ENCODE data around the gene CD180.

Gene CD180

DNA sequence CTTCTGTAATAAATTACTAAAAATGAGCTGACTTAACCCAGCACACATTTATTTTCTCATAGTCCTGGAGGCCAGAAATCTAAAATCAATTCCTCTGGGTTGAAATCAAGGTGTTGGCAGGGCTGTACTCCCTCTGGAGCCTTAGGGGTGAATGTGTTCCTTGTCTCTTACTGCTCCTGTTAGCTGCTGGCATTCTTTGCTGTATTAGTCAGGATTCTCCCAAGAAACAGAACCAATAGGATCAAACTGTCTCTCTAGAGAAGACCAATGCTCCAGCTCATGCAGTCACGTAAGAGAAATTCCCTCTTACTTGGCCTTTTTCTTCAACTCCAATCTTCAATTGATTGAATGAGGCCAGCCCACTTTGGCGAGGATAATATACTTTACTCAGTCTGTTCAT is 15.3 kb upstream of the CD180 start:
- DNase-seq (ENCODE audit: low read depth), result no peak

DNA sequence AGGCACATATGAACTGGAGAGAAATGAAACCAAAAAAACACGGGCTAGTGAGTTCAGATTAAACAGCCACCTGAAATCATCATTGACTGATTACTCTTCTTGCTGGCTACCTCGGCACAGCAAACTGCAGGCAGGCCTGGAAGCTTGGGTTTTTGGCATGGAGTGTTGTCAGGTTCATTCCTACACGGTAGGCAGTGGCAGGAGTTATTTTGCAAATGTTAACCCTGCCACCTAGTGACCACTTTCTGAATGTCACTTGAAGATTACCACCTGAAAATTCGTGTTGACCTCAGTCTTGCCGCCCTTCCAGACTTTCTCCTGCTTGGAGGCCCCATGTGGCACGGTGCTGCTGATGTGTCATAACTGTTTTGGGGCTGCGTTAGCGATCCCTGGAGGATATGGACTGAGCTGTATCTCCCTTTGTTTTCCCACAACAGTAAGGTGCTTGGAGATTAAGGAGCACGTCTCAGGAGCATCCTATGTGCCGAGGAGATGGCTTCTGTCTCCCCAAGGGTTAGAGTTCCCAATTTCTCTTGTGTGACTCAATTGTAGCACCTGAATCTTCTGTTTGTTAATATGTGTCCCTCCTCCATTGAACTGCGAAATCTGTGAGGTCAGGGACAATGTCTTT is 12.7 kb upstream of the CD180 start:
- no peak for DNase-seq (ENCODE audit: low read depth)

DNA sequence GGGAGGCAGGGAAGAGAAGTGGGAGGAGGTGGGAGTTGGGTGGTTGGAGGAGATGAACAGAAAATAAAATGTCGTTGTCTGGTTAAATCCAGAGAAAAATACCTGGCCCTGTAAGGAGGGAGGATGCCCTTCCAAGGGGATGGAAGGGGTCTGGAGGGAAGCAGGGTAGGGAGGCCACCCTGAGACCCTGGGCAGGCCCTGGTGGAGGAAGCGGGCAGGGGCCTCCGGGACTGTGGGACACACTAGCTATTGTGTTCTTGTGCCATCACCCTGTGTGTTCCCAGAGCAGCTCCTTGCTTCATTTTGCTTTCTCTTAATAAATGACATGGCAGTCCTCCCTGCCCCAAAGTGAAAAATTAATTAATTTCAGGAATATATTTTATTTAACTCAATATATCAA is 11.8 kb upstream of the CD180 start:
- no peak for DNase-seq (ENCODE audit: low read depth)

DNA sequence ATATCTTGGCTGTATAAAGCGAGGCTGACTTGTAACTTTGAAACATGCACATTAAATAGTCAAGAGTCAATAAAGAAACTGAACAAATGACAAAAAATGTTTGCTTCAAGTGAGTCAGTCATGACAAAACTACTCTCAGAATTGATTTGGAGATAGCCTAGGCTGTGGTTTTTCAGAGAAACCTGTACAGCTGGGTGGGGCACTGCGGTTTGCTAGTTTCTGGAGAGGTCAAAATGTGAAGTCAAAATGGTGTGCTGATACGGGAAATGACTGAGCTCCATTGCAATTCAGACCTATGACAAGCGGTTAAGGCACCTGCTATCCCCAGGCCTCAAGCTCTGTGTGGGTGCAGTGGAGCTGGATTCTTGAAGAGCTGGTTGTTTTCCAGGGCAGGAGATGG is 10.3 kb upstream of the CD180 start:
- peak; percentile 39 for DNase-seq (ENCODE audit: low read depth)

DNA sequence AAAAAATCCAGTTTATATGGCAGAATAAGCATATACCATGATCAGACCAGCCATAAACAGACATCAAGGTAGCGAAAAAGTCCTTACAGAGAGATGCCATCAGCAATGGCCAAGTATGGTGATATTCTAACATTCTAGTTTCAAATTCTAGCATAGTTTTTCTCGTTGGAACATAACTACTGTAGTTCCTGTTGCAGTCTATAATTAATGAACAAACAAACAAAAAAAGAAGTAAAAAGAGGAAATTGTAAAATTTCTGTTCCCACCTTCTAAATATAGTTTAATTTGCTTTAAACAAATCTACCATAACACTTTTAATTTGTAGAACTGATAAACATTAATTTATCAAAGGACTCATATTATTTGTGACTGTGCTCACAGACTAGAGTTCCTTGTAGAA is 9.9 kb upstream of the CD180 start:
- no peak for DNase-seq (ENCODE audit: low read depth)

DNA sequence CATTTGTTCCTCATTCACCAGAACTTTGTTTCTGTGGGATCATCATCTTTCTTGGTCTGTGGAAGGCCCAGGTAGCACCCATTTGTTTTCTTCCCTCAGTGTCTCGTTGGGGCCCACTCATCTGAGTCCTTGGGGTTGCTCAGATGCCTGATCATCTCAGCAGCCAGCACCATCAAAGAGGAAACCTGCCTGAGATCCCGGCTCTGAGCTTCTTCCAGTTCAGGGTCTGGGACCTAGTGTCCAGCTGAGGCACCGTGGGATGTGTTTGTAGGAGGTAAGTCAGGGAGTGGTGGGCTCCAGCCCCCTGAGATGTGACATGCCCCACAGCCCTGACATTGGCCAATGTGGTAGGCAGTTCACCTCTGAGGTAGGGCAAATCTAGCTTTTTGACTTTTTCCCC is 9.4 kb upstream of the CD180 start:
- no peak for DNase-seq (ENCODE audit: low read depth)

DNA sequence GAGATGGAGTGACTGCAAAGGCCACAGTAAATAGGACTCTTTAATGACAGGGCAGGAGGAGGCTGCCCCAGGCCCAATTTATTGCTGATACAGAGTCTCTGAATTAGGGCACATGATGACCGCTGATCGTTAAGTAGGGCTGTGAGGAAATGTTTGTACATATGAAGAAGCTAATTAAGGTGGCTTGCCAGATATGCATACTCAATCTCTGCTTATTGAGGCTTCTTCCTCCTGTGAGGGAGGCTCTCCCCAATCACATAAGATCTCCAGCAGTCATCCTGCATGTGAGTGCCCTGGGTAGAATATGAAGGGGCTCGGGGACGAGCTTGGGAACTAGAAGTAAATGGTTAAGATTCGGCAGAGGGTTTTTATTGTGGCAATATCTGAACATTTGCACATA is 8.2 kb upstream of the CD180 start:
- no peak for DNase-seq (ENCODE audit: low read depth)

DNA sequence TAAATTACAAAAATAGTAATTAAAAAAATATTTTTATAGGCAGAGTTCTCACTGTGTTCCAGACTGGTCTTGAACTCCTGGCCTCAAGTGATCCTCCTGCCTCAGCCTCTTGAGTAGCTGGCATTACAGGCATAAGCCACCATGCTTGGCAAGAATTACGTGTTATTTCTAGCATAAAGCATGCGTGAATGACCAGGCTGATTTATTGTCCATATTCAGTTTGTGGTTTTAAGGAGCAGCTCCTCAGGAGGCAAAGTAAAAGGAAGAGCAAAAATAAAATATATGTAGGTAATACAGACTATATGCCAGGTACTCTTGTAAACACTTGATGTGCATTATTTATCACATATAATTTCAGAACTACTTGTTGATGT is 7.1 kb upstream of the CD180 start:
- no peak for DNase-seq (ENCODE audit: low read depth)

DNA sequence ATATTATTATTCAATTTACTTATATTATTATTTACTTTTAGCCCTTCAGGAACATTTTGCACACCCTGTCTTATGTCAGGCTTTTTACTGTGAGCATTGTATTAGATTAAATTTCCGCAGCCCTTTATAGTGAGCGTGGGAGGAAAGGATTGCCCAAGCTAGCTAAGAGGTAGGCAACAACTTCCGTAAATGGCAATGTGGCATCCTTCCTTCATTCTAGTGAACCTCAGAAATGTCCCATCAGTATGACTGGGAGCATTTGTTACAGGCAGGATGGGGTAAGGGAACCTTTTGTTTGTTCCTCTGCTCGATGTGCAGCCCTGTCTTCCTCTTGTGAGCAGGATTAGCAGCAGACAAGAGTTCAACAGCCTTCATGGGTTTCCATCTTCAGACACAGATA is 6.2 kb upstream of the CD180 start:
- no peak for DNase-seq (ENCODE audit: low read depth)

DNA sequence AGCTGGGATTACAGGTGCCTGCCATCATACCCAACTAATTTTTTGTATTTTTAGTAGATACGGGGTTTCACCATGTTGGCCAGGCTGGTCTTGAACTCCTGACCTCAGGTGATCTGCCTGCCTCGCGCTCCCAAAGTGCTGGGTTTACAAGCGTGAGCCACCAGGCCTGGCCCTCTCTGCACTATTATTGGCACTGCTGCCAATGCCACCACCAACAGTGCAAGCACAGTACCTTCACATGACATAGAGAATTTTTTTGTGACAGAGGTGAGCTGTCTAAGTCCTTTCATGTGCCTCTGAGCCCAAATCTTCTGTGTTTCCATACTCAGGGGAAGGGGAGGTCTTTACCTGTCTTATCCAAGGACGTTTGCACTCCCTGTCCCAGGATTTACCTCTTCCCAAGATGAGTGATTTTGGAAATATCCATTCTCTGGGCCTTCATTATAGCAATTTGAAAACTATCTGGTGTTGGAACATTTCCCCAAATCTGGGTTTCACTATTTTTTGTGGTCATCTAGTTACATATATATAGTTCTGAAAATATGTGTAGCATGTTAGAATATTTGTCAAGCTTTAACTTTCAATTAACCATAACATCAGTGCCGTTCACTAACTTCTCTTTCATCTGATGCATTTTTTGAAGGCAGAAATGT is 5.4 kb upstream of the CD180 start:
- DNase-seq (ENCODE audit: low read depth), result no peak

DNA sequence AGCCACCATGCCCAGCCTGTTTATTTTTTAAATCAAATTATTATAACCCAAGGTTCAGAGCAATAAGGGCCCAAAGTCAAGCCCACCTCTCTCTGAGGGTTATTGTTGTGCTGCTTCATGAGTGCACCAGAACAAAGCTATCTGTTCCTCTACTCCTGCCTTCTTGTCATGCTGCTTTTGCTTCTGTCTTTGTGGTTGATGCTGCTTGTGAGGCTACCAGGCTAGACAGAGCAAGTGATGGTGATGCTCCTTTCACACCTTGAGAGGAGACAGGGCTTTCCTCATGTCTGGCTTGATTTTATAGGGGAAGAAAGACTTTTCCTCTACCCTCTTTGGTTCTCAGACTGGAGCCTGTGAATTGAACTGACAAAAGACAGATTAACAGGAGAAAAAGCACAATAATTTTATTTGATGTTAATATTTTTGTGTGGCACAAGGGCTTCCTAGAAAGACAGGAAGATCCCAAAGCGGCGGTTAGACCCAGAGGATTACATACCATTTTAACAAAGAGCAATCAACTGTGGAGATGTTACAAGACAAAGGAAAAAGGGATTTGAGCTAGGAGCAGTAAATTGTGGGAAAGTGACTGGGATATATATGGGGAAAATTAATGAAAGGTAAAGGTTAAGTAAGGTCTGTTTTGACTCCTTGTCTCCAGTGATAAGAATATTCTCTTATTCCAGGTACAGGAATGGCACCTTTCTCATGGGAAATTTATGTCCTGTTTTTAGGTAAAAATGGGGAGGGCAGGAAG is 4.4 kb upstream of the CD180 start:
- no peak for DNase-seq (ENCODE audit: low read depth)

DNA sequence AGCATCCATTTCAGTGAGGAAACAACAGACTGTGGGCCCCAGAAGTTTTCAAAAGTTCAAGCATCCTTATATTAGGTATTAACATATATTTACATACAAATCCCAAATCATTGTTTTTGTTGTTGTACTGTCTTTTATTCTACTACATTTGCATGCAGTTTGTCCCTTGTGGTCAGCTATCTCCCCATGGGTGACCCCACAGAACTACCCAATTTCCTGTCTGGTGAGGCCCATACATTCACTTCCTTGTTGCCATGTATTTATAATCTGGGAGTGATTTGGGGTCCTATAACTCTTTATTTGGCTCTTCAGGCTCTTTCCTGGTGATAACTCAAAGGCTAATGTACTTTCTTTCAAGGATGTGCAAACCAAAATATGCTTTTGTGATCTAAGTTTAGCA is 3.3 kb upstream of the CD180 start:
- no peak for DNase-seq (ENCODE audit: low read depth)

DNA sequence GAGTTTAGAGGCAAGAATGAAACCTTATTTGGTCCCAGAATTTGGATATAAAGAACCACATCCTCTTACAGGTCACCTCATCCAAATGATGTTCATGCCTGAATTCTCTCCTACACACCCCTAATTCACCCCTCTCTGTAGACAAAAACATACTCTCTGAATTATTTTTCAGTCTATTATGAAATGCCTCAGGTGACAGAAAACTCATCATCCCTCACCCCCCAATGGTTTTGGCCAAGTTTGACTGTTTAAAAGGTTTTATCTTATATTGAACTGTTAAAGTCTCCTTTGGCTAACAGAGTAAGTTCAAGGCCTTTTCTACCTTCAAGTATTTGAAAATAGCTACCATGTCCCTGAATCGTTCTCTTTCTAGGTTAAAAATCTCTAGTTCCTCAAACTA is 2.3 kb upstream of the CD180 start:
- no peak for DNase-seq (ENCODE audit: low read depth)

DNA sequence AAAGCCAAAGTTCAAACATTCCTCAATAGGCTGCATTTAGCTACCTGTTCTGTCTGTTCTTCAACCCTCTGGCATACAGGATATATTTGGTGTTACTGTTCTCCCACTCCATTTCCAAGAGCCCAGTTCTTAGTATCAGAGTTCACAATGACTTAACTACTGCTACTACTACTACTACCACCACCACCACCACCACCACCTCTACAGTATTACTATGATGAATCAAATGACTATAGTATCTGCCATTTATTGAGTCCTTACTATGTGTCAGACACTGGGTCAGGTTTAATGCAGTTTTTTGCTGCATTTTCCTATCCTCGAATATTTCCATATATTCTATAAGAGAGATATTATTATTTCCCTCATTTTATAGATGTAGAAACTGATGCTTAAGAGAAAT is 937 bp upstream of the CD180 start:
- DNase-seq (ENCODE audit: low read depth), result no peak

DNA sequence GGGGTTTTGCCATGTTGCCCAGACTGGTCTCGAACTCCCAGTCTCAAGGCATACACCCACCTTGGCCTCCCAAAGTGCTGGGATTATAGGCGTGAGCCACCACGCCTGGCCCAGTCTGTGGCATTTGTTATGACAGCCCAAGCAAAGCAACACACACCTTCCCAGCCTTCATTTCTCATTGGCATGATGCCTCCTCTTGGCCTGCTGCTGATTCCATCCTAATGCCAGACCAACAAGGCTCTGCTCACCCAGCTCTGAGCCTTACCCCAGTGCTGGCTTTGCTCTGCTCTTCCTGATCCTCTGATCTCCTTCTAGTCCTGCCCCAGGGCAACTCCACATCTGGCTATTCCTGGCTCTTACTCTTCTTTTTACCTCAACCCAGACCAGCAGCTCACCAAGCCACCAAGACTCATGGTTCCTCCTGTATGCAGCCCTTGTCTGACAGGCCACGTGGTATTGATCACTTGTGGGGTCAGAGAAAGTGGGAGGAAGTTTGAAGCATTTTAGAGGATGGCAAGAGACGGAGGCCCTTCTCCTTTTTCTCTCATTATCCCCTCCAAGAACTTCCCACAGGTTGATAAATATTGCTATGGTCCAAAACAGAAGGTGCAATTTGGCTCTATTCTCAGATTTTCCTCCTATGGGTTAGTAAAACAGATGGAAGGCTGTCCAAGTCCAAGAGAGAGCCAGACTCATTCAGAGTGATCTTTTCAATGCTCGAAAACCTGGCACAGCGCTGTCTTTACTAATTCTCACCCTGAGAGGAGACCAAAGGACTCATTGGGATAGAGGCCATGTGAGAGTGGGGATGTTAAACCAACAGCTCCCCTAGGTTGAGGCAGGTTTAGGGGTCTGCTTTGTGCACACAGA is 958 bp downstream of the CD180 start:
- DNase-seq (ENCODE audit: low read depth), result no peak

DNA sequence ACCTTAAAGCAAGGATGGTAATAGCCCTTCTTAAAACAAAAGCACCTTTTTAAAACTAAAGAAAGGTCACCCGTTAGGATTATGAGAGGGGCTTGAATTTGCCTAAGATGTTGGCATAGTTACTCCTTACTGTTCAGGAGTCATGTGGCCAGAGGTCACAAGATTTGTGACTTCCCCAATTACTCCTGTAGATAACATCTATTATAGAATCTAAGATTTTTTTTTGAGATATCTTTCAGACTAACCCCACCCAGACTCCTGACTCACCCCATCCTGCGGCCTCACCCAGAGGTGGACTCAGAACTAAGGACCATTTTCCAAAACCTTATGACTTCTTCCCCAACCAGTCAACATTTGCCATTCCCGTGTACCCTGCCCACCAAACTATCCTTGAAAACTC is 2.4 kb downstream of the CD180 start:
- no peak for DNase-seq (ENCODE audit: low read depth)

DNA sequence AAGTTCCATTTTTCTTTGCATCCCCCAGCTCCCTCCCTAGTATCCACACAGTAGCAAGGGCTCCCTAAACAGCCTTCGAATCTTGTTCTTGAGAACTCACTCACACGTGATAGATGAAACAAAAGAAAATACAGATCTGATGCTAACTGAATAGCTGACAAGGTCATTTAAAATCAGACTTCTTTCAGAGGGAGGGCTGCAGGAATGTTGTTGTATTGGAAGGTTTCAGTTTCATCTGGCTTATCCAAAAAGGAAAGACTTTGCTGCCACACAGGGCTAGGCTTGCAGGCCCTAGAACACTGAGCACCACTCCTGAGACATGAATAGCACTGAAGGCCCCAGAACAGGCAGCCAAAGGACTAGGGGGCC is 3.2 kb downstream of the CD180 start:
- no peak for DNase-seq (ENCODE audit: low read depth)

DNA sequence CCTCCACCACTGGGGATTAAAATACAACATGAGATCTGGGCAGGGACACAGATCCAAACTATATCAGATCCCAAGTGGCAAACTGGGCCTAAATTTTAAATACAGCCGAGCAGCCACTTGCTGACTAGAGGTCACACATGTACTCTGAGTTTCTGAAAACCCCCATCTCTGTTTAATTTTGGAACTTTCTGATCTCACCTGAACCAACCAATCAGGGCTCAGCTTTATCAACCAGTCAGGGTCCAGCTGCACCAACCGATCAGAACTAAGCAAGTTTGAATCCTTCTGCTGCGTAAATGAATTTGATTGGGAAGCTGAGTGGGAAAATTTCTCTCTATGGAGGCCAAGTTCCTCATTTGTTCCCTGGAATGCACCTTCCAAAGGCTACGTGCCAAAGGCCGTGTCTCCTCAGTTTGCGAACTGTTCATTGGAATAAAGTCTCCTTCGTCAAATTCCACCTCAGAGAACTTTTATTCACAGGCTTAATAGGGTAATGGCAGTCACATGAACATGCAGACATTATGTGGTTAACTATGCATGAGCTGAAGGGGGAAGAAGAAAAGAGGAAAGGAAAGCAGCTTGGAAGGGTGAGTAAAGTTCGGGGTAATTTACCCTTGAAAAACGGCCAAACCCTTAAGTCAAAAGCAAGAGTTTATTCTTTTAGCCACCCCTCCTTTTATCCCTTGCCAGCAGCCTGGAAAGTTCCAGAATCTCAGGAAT is 3.7 kb downstream of the CD180 start:
- DNase-seq (ENCODE audit: low read depth), result no peak

DNA sequence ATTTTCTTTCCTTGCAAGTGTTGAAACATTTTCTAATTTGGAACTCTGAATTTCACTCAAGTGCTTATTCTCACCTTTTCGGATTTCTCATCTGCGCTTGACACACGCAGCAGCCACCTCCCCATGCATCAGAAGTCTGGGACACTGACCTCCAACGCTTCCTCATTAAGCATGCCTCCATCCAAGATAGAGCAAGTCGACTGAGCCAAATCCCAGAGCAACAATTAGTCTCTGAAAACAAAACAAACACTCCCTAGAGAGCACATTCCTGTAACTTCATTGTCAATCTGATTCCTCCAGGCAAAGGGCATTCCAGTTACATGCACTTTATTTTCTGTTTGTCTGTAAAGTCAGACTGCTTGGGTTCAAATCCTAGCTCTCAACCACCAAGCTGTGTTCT is 5.7 kb downstream of the CD180 start:
- no peak for DNase-seq (ENCODE audit: low read depth)

DNA sequence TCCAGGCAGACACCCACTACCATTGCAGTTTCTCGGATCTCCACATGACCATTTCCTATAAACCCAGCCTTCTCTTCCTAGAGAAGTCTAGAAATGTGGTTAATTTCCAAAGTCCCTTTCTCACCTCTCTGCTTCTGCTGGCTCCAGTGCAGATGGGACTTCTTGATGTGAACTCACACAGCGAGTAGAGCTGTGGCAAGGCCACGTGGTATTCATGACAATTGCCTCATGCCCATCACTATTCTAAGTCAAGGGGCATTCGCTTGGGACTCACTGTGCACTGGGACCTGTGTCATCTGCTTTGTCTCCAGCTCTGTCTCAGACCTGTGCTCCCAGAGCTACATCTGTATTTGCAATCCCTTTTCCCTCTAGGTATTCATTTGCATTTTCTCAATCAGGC is 6.2 kb downstream of the CD180 start:
- no peak for DNase-seq (ENCODE audit: low read depth)

DNA sequence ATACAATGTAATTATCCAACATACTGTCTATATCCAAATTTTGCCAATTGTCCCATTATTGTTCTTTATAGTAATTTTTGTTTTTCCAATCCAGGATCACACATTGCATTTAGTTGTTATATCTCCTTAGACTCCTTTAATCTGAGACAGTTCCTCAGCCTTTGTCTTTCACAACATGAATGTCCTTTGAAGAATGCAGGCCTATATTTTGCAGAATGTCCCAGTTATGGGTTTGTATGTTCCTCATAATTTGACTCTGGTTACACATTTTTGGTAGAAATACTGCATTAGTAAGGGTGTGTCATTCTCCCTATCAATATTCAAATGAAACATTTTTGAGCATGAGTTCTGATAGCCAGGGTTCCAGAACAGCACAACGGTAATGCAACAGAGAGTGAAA is 6.7 kb downstream of the CD180 start:
- no peak for DNase-seq (ENCODE audit: low read depth)

DNA sequence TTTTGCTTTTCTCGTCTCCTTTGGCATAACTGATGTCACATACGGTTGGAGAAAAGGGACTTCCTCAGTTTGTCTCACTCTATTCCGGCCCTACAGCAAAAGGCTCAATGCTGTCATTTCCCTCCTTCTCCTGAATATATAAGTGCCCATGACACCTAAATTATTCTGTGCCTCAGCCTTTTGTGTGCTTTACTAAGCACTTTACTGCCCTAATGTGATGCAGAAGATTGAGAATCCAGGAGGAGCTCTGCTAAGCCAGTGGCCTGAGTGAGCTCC is 7.6 kb downstream of the CD180 start:
- no peak for DNase-seq (ENCODE audit: low read depth)

All from stimulated activated CD8-positive, alpha-beta memory T cell treated with anti-CD3 and anti-CD28 coated beads, Interleukin-15, amount 100 ng/mL, for 24 hours (primary cell).